ENCODE measurements around the gene MIF4GD. TPM values are rescaled to one million over a fixed set of nuclear protein-coding genes. Genes with fewer than 3 reads are reported as not detected.

MIF4GD gene
- total RNA-seq, 1 experiment from 2014 or later, result 21.6 TPM

DNA sequence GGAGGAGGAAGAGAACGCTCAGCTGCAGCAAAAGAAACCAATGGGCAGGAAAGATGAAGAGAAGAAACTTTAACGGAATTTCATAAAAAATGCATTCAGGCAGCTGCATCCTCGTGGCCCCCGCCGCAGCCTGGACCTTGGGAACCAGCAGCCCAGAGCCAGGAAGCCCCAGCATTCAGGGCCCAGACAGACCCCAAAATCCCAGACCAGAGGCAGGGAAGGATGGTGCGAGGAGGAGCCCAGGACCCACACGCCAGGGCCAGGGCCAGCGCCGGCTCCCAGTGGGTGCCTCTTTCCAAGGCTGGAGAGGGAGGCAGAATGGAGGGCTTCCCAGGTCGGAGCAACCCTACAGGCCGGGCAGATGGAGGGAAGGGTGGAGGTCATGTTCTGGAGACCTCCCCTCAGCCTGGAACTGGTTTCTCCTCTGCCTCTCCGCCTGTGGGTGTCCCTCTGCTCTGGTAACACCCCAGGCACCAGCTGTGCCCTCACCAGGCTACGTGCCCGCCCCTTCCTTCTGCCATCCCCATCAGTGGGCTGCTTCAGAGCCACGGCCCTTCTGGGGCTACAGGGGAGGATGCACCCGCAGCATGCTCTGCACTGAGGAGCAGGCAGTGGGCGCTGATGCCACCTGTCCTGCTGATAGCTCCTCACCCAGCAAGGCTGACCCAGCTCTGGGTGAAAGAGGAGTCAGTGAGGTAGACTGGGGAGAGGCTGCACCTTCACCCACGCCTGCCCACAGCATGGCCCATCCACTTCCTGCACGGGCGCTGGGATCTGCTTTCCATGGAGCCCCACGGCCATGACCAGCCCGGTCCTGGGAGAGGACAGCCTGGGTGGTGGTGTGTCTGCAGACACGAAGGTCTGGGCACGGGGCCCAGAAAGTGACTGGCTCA, 1.2 kb upstream of the MIF4GD start:
- CTCF ChIA-PET, result interaction anchor here (0.5 to 8.7 kb wide), 28 partner anchors 10 to 771 kb away, joined by 3 to 155 read pairs (median 8); partner anchors contain the start of genes GGA3, MRPS7, SLC25A19 and SMIM5
- Mint-ChIP-seq H3K36me3 (peaks cover 19% of the 10 kb centered on the region), H3K27me3 (ENCODE audit: low read depth) (no peaks in the 10 kb centered on the region), H3K27ac (no peak overlapping the region; the same call in 1 of the 2 replicates), H3K4me1 (peaks cover 19% of the 10 kb centered on the region), H3K9me3 (no peaks in the 10 kb centered on the region), H3K4me3 (peak overlapping the region; percentile 79)
- DNase-seq (ENCODE audit: low spot score) (no peak), ATAC-seq (no peak)
- POLR2A ChIA-PET, result interaction anchor here (1.1 to 3.1 kb wide), 2 partner anchors 11 to 17 kb away, joined by 3 to 17 read pairs; partner anchors contain the start of genes GGA3, MRPS7 and SLC25A19
- TF ChIP-seq RELA (CRISPR knock-in tag; IDR thresholded peaks at IDR 0.05; ENCODE audit: borderline replicate concordance) (no peak), CBFB (CRISPR knock-in tag; IDR thresholded peaks at IDR 0.05; ENCODE audit: low read depth) (no peak), ZNF138 (CRISPR knock-in tag; conservative IDR thresholded peaks at IDR 0.05) (no peak), IRF2 (CRISPR knock-in tag; IDR thresholded peaks at IDR 0.05; ENCODE audit: borderline replicate concordance, low read depth) (no peak), NFATC4 (CRISPR knock-in tag; IDR thresholded peaks at IDR 0.05) (no peak), ATF1 (CRISPR knock-in tag; IDR thresholded peaks at IDR 0.05) (no peak)
- TF ChIP-seq, protein P1, sequence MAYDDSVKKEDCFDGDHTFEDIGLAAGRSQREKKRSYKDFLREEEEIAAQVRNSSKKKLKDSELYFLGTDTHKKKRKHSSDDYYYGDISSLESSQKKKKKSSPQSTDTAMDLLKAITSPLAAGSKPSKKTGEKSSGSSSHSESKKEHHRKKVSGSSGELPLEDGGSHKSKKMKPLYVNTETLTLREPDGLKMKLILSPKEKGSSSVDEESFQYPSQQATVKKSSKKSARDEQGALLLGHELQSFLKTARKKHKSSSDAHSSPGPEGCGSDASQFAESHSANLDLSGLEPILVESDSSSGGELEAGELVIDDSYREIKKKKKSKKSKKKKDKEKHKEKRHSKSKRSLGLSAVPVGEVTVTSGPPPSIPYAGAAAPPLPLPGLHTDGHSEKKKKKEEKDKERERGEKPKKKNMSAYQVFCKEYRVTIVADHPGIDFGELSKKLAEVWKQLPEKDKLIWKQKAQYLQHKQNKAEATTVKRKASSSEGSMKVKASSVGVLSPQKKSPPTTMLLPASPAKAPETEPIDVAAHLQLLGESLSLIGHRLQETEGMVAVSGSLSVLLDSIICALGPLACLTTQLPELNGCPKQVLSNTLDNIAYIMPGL (CRISPR knock-in tag; IDR thresholded peaks at IDR 0.05), result no peak
- TF ChIP-seq, protein P2, sequence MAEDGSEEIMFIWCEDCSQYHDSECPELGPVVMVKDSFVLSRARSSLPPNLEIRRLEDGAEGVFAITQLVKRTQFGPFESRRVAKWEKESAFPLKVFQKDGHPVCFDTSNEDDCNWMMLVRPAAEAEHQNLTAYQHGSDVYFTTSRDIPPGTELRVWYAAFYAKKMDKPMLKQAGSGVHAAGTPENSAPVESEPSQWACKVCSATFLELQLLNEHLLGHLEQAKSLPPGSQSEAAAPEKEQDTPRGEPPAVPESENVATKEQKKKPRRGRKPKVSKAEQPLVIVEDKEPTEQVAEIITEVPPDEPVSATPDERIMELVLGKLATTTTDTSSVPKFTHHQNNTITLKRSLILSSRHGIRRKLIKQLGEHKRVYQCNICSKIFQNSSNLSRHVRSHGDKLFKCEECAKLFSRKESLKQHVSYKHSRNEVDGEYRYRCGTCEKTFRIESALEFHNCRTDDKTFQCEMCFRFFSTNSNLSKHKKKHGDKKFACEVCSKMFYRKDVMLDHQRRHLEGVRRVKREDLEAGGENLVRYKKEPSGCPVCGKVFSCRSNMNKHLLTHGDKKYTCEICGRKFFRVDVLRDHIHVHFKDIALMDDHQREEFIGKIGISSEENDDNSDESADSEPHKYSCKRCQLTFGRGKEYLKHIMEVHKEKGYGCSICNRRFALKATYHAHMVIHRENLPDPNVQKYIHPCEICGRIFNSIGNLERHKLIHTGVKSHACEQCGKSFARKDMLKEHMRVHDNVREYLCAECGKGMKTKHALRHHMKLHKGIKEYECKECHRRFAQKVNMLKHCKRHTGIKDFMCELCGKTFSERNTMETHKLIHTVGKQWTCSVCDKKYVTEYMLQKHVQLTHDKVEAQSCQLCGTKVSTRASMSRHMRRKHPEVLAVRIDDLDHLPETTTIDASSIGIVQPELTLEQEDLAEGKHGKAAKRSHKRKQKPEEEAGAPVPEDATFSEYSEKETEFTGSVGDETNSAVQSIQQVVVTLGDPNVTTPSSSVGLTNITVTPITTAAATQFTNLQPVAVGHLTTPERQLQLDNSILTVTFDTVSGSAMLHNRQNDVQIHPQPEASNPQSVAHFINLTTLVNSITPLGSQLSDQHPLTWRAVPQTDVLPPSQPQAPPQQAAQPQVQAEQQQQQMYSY (CRISPR knock-in tag; IDR thresholded peaks at IDR 0.05), result peak; percentile 22; the same call in 1 of the 2 replicates

DNA sequence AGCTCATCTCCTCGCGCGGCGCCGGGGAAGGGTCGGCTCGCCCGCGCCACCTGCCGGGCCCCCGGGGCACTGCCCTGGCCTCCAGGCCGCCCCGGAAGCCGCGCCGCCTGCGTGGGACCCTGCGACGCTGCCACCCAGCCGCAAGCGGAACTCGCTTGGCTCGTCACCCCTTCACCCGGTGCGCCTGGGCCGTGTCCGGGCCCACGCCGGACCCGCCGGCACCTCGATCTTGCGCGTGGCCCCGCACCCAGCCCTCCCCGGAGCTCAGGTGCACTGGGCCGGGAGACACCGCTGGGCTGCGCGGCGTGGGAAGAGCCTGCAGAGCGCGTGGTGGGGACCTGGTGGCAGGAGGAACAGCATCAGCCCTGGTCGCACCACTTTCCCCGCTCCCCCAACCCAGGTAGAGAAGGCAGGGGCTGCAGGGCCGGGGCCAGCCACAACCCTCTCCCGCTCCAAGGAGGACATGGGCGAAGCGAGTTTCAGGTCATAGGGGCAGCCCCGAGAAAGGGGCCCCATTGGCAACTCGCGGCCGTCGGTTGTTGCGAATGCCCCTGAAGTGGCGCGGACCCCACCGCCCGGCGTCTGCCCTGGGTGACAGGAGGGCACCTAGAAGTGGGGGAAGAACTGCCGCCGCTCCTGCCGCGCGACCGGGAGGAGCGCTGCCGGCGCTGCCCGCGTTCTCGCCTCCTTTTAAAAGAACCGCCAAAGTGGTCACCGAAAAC, 363 bp upstream of the MIF4GD start:
- ChIA-PET POLR2A (interaction anchor here (0.6 to 3.1 kb wide), 6 partner anchors 10 to 135 kb away, joined by 3 to 24 read pairs (median 4); partner anchors contain the start of genes GGA3, MRPS7 and SLC25A19), CTCF (interaction anchor here (0.5 to 8.7 kb wide), 106 partner anchors 8 to 1239 kb away, joined by 3 to 155 read pairs (median 4); partner anchors contain the start of genes ARMC7, ATP5PD, CDR2L and GALK1)
- DNase-seq (ENCODE audit: low spot score), result peak; percentile 78
- H3K4me3 Mint-ChIP-seq, result peak overlapping the region; percentile 79
- peaks cover 19% of the 10 kb centered on the region for H3K4me1 Mint-ChIP-seq
- no peak overlapping the region for H3K27ac Mint-ChIP-seq
- H3K36me3 Mint-ChIP-seq, result peaks cover 20% of the 10 kb centered on the region
- peak; percentile 31 for ATAC-seq
- H3K9me3 Mint-ChIP-seq, result no peaks in the 10 kb centered on the region
- H3K27me3 Mint-ChIP-seq (ENCODE audit: low read depth), result no peaks in the 10 kb centered on the region
- TF ChIP-seq, protein P3, sequence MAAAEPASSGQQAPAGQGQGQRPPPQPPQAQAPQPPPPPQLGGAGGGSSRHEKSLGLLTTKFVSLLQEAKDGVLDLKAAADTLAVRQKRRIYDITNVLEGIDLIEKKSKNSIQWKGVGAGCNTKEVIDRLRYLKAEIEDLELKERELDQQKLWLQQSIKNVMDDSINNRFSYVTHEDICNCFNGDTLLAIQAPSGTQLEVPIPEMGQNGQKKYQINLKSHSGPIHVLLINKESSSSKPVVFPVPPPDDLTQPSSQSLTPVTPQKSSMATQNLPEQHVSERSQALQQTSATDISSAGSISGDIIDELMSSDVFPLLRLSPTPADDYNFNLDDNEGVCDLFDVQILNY (CRISPR knock-in tag; IDR thresholded peaks at IDR 0.05), result no peak
- TF ChIP-seq TEAD4 (CRISPR knock-in tag; IDR thresholded peaks at IDR 0.05) (0 out of 2 replicates have a peak, but pooled peaks have one; percentile 18), TEAD1 (CRISPR knock-in tag; IDR thresholded peaks at IDR 0.05) (peak; percentile 73; the same call in 1 of the 2 replicates), ESRRA (CRISPR knock-in tag; IDR thresholded peaks at IDR 0.05; ENCODE audit: borderline replicate concordance) (peak; percentile 73; the same call in 1 of the 2 replicates)
- TF ChIP-seq, protein P4, sequence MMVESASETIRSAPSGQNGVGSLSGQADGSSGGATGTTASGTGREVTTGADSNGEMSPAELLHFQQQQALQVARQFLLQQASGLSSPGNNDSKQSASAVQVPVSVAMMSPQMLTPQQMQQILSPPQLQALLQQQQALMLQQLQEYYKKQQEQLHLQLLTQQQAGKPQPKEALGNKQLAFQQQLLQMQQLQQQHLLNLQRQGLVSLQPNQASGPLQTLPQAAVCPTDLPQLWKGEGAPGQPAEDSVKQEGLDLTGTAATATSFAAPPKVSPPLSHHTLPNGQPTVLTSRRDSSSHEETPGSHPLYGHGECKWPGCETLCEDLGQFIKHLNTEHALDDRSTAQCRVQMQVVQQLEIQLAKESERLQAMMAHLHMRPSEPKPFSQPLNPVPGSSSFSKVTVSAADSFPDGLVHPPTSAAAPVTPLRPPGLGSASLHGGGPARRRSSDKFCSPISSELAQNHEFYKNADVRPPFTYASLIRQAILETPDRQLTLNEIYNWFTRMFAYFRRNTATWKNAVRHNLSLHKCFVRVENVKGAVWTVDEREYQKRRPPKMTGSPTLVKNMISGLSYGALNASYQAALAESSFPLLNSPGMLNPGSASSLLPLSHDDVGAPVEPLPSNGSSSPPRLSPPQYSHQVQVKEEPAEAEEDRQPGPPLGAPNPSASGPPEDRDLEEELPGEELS (CRISPR knock-in tag; IDR thresholded peaks at IDR 0.05), result peak; percentile 58; the same call in 1 of the 2 replicates
- TF ChIP-seq, protein P5, sequence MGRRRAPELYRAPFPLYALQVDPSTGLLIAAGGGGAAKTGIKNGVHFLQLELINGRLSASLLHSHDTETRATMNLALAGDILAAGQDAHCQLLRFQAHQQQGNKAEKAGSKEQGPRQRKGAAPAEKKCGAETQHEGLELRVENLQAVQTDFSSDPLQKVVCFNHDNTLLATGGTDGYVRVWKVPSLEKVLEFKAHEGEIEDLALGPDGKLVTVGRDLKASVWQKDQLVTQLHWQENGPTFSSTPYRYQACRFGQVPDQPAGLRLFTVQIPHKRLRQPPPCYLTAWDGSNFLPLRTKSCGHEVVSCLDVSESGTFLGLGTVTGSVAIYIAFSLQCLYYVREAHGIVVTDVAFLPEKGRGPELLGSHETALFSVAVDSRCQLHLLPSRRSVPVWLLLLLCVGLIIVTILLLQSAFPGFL (CRISPR knock-in tag; IDR thresholded peaks at IDR 0.05; ENCODE audit: borderline replicate concordance), result peak; percentile 22; the same call in 1 of the 2 replicates
- TF ChIP-seq, protein P6, sequence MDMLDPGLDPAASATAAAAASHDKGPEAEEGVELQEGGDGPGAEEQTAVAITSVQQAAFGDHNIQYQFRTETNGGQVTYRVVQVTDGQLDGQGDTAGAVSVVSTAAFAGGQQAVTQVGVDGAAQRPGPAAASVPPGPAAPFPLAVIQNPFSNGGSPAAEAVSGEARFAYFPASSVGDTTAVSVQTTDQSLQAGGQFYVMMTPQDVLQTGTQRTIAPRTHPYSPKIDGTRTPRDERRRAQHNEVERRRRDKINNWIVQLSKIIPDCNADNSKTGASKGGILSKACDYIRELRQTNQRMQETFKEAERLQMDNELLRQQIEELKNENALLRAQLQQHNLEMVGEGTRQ (CRISPR knock-in tag; IDR thresholded peaks at IDR 0.05), result peak; percentile 26; the same call in 1 of the 2 replicates
- TF ChIP-seq, protein P7, sequence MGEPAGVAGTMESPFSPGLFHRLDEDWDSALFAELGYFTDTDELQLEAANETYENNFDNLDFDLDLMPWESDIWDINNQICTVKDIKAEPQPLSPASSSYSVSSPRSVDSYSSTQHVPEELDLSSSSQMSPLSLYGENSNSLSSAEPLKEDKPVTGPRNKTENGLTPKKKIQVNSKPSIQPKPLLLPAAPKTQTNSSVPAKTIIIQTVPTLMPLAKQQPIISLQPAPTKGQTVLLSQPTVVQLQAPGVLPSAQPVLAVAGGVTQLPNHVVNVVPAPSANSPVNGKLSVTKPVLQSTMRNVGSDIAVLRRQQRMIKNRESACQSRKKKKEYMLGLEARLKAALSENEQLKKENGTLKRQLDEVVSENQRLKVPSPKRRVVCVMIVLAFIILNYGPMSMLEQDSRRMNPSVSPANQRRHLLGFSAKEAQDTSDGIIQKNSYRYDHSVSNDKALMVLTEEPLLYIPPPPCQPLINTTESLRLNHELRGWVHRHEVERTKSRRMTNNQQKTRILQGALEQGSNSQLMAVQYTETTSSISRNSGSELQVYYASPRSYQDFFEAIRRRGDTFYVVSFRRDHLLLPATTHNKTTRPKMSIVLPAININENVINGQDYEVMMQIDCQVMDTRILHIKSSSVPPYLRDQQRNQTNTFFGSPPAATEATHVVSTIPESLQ (CRISPR knock-in tag; IDR thresholded peaks at IDR 0.05), result no peak
- TF ChIP-seq, protein P8, sequence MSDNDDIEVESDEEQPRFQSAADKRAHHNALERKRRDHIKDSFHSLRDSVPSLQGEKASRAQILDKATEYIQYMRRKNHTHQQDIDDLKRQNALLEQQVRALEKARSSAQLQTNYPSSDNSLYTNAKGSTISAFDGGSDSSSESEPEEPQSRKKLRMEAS (CRISPR knock-in tag; IDR thresholded peaks at IDR 0.05), result peak; percentile 81; the same call in 1 of the 2 replicates
